Endothelial cell of umbilical vein (primary cell): ENCODE results near the gene AKAP8L. TPM values are rescaled to one million over a fixed set of nuclear protein-coding genes. Genes with fewer than 3 reads are reported as not detected.

Experiments
- BruUV-seq: library from RNA; stranded (reverse); fragments of 400-500 nt; replicated peaks from 2 replicates; lab custom pipeline; 2021; lab: Mats Ljungman, UMichigan
- CTCF ChIA-PET: fragments of 300-600, 350-600 bp; sonication (Branson Sonifier 250); formaldehyde crosslinking; loops from one replicate; lab custom pipeline; 2021; ENCODE audit warnings: antibody characterized with exemption, inconsistent platforms; lab: Charles Lee
- POLR2A ChIA-PET: fragments of 300-600, 350-600 bp; sonication (Branson Sonifier 250); formaldehyde crosslinking; loops from one replicate; lab custom pipeline; 2021; ENCODE audit warnings: antibody characterized with exemption, inconsistent platforms; lab: Charles Lee
- DNase-seq: peaks from one replicate; pipeline ENCODE4 v3.0.0-alpha.2; 2011; ENCODE audit warnings: low read depth, low spot score
- FAIRE-seq: peaks from 2 replicates; lab custom pipeline; 2011; peaks lifted over from hg19 to GRCh38; lab: Jason Lieb, UNC
- H2AFZ ChIP-seq: 2 replicates; pipeline ENCODE4 v1.6.0; 2012; ENCODE audit warnings: low read depth, low read length, control low read depth, inconsistent platforms
- H3K27ac ChIP-seq: 2 replicates; pipeline ENCODE4 v1.5.1; 2011; ENCODE audit warnings: low read depth, mild to moderate bottlenecking, control low read depth, low read length, moderate library complexity; ENCODE audit not compliant: insufficient read depth
- H3K27me3 ChIP-seq, 2 experiments: 2 replicates each; pipeline versions ENCODE4 v1.6.0 to v1.6.1; 2011; ENCODE audit warnings: low read length in 2 of 2, mixed read lengths in 1 of 2; ENCODE audit not compliant: control insufficient read depth in 2 of 2, insufficient read depth in 2 of 2
- H3K36me3 ChIP-seq, 2 experiments: 2 replicates in 1 of 2; 3 replicates in 1 of 2; pipeline ENCODE4 v1.5.1; 2011; ENCODE audit warnings: low read length in 2 of 2, mild to moderate bottlenecking in 1 of 2, moderate library complexity in 1 of 2; ENCODE audit not compliant: control insufficient read depth in 2 of 2, insufficient read depth in 2 of 2; ENCODE audit errors: extremely low read depth in 1 of 2
- H3K4me1 ChIP-seq: 3 replicates; pipeline ENCODE4 v1.5.1; 2011; ENCODE audit warnings: mild to moderate bottlenecking, low read length; ENCODE audit not compliant: control insufficient read depth, insufficient read depth; ENCODE audit errors: extremely low read depth
- H3K4me2 ChIP-seq: 2 replicates; pipeline ENCODE4 v1.6.1; 2011; ENCODE audit warnings: low read length, control low read depth, mixed read lengths; ENCODE audit not compliant: insufficient read depth
- H3K4me3 ChIP-seq, 3 experiments: fragments of 200-600 bp in 1 of 3; sonication (generic), shearing (Covaris generic) in 1 of 3; replicated peaks in 1 of 3; 2 replicates each; pipeline ENCODE4 v1.5.1; 2011 to 2016; ENCODE audit warnings: control low read depth in 3 of 3, low read length in 3 of 3, mild to moderate bottlenecking in 2 of 3, inconsistent platforms in 1 of 3, low read depth in 1 of 3, moderate library complexity in 1 of 3; ENCODE audit not compliant: insufficient read depth in 1 of 3
- H3K79me2 ChIP-seq: 2 replicates; pipeline ENCODE4 v1.6.0; 2012; ENCODE audit warnings: low read length, inconsistent platforms; ENCODE audit not compliant: control insufficient read depth, insufficient read depth
- H3K9ac ChIP-seq: replicated peaks from 2 replicates; pipeline ENCODE3; 2011; ENCODE audit warnings: low read length, control low read depth; ENCODE audit not compliant: insufficient read depth; ENCODE audit errors: extremely low read depth
- H3K9me1 ChIP-seq: replicated peaks from 3 replicates; pipeline ENCODE4 v1.6.0; 2011; ENCODE audit warnings: mild to moderate bottlenecking, low read length; ENCODE audit not compliant: control insufficient read depth, insufficient read depth; ENCODE audit errors: extremely low read depth
- H3K9me3 ChIP-seq: replicated peaks from 2 replicates; pipeline ENCODE4 v1.5.1; 2012; ENCODE audit warnings: low read length, inconsistent platforms; ENCODE audit not compliant: control insufficient read depth, insufficient read depth
- H4K20me1 ChIP-seq: replicated peaks from 2 replicates; pipeline ENCODE3; 2011; ENCODE audit warnings: mild to moderate bottlenecking, low read length; ENCODE audit not compliant: control insufficient read depth, insufficient read depth; ENCODE audit errors: extremely low read depth
- EZH2 ChIP-seq: IDR thresholded peaks from 2 replicates; pipeline ENCODE4 v1.6.1; 2012; ENCODE audit warnings: borderline replicate concordance, low read depth, mild to moderate bottlenecking, moderate library complexity, low read length, inconsistent platforms; ENCODE audit not compliant: severe bottlenecking
- FOS ChIP-seq: IDR thresholded peaks from 2 replicates; pipeline ENCODE4 v1.6.1; 2011; ENCODE audit warnings: mild to moderate bottlenecking, low read length, moderate library complexity, borderline replicate concordance; ENCODE audit not compliant: insufficient read depth
- GATA2 ChIP-seq: IDR thresholded peaks from 2 replicates; pipeline ENCODE4 v1.7.0; 2011; ENCODE audit warnings: low read depth, mild to moderate bottlenecking, moderate library complexity, mixed read lengths, low read length; ENCODE audit not compliant: insufficient read length, insufficient read depth
- JUN ChIP-seq: IDR thresholded peaks from 2 replicates; pipeline ENCODE4 v1.6.1; 2011; ENCODE audit warnings: borderline replicate concordance, low read depth; ENCODE audit not compliant: insufficient read length, insufficient read depth
- MYC ChIP-seq: IDR thresholded peaks from one replicate; pipeline ENCODE4 v1.6.1; 2011; ENCODE audit warnings: mild to moderate bottlenecking, low read depth, low read length
- POLR2A ChIP-seq: IDR thresholded peaks from 2 replicates; pipeline ENCODE4 v1.6.1; 2012; ENCODE audit warnings: low read depth, mild to moderate bottlenecking, control low read depth, low read length
- POLR2AphosphoS5 ChIP-seq: IDR thresholded peaks from 2 replicates; pipeline ENCODE4 v1.6.1; 2012; ENCODE audit warnings: low read depth, mild to moderate bottlenecking, control low read depth, low read length, moderate library complexity; ENCODE audit not compliant: insufficient read depth
- dilution Hi-C: fragments of 300-500 bp; cut with MboI; formaldehyde crosslinking; loops from one replicate; pipeline ENCODE4 v1.15.0; 2019; ENCODE audit warnings: low sequenced_read_pairs; ENCODE audit not compliant: extremely low pct_ligation_motif_present
- intact Hi-C: fragments of 100-400 bp; cut with micrococcal nuclease; formaldehyde crosslinking; loops from one replicate; pipeline ENCODE4 v1.10.0; 2022
- polyA plus RNA-seq, 4 experiments: library from polyadenylated mRNA; depleted of rRNA in 3 of 4; stranded (reverse) in 3 of 4; unstranded in 1 of 4; fragments of >200 nt; gene quantifications; 2 replicates each; pipeline versions ENCODE4 v1.2.1 to v1.2.3, GENCODE V29; 2011 to 2012; ENCODE audit warnings: missing spikeins in 1 of 4
- total RNA-seq: library from RNA; stranded (reverse); gene quantifications from 2 replicates; pipeline ENCODE4 v1.2.3, GENCODE V29; 2021
- TF ChIP-seq, protein P1 (sequence below): IDR thresholded peaks from 2 replicates; pipeline ENCODE4 v1.6.1; 2011; ENCODE audit not compliant: insufficient read depth, insufficient read length
- TF ChIP-seq, protein P2 (sequence below), 2 donors: IDR thresholded peaks; 1 replicate in 1 of 2; 2 replicates in 1 of 2; pipeline ENCODE4 v1.5.1; 2011; ENCODE audit warnings: low read length in 2 of 2, mild to moderate bottlenecking in 2 of 2, moderate library complexity in 2 of 2, control low read depth in 1 of 2, inconsistent platforms in 1 of 2, low read depth in 1 of 2; ENCODE audit not compliant: insufficient read depth in 1 of 2; ENCODE audit errors: extremely low read depth in 1 of 2

Gene AKAP8L
- total and polyA plus RNA-seq, 2 donors (not counting 3 experiments of a cell fraction or from before 2014, with no cell fraction given) = 63.9 to 99.6 TPM

DNA sequence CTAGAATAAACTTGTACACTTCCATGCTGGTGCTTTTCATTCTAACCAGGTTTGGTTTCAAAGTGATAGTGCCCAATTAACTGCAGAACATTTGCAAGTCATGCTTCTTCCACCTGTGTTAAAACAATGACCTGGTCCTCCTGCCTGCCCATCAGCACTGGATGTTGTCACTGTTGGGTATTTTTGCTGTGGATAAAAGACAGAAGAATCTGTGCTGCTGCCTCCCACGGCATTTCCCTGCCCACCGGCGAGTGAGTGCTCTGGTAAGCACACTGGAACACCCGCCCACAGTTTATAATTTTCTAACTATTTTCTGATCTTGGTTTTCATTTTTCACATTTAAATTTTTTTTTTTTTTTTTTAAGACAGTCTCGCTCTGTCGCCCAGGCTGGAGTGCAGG lies 36.9 kb downstream of the AKAP8L start:
- H3K4me3 ChIP-seq = no peak overlapping the region
- H3K4me2 ChIP-seq = no peak overlapping the region
- no peak overlapping the region for H3K27ac ChIP-seq
- TF ChIP-seq, protein P1, sequence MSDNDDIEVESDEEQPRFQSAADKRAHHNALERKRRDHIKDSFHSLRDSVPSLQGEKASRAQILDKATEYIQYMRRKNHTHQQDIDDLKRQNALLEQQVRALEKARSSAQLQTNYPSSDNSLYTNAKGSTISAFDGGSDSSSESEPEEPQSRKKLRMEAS = no peak
- TF ChIP-seq POLR2AphosphoS5 = no peak
- TF ChIP-seq MYC = no peak
- no peak for TF ChIP-seq POLR2A
- TF ChIP-seq, protein P2, sequence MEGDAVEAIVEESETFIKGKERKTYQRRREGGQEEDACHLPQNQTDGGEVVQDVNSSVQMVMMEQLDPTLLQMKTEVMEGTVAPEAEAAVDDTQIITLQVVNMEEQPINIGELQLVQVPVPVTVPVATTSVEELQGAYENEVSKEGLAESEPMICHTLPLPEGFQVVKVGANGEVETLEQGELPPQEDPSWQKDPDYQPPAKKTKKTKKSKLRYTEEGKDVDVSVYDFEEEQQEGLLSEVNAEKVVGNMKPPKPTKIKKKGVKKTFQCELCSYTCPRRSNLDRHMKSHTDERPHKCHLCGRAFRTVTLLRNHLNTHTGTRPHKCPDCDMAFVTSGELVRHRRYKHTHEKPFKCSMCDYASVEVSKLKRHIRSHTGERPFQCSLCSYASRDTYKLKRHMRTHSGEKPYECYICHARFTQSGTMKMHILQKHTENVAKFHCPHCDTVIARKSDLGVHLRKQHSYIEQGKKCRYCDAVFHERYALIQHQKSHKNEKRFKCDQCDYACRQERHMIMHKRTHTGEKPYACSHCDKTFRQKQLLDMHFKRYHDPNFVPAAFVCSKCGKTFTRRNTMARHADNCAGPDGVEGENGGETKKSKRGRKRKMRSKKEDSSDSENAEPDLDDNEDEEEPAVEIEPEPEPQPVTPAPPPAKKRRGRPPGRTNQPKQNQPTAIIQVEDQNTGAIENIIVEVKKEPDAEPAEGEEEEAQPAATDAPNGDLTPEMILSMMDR (IDR thresholded peaks at IDR 0.05; ENCODE audit: extremely low read depth in 1 of 2, insufficient read depth in 1 of 2, low read depth in 1 of 2, low read length in 2 of 2) = no peak
- TF ChIP-seq JUN = no peak
- no peak for TF ChIP-seq EZH2
- TF ChIP-seq FOS = no peak
- TF ChIP-seq GATA2 = no peak
- peaks cover 24% of the 10 kb centered on the region for H3K79me2 ChIP-seq
- BruUV-seq = no TSS peak
- H3K27me3 ChIP-seq = no peaks in the 10 kb centered on the region
- intact Hi-C loops = no loop called here
- H3K9me1 ChIP-seq = no peaks in the 10 kb centered on the region
- H4K20me1 ChIP-seq = no peaks in the 10 kb centered on the region
- H2AFZ ChIP-seq = no peak overlapping the region
- dilution Hi-C loops = no loop called here
- ChIA-PET POLR2A (no interaction called here), CTCF (no interaction called here)
- H3K9ac ChIP-seq = no peak overlapping the region
- H3K36me3 ChIP-seq = peaks cover 0 to 1% of the 10 kb centered on the region in 2 experiments
- peaks cover 15% of the 10 kb centered on the region for H3K4me1 ChIP-seq
- no peaks in the 10 kb centered on the region for H3K9me3 ChIP-seq
- peak; percentile 18 for FAIRE-seq
- no peak for DNase-seq
